ENCODE measurements around the gene MAP6D1.
A peak's percentile ranks its signal among the peaks of the same experiment; 100 is the strongest.

Gene MAP6D1

GRCh38 chr3:183825456-183826161, at the start of gene MAP6D1:
Gene MAP6D1 (minus strand): TSS chr3:183825577. CDS start chr3:183825547, 30 bp downstream.
- peak; percentile 86 for DNase-seq
- in situ Hi-C loops (cut with MboI; ENCODE audit: low pct_unique_long_range_greater_than_20kb, low sequenced_read_pairs): no loop called here

DNA sequence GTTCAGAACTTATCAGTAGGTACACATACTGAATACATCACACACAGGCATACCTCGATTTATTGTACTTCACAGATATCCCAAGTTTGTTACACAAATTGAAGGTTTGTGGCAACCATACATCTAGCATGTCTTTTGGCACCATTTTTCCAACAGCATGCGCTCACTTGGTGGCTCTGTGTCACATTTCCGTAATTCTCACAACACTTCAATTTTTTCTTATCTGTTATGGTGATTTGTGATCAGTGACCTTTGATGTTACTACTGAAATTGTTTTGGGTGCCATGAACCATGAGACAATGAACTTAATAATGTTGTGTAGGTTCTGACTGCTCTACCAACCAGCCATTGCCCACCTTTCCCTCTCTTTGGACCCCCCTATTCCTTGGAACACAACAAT, 48.5 kb upstream of the MAP6D1 start:
- in situ Hi-C loops (cut with MboI; ENCODE audit: low pct_unique_long_range_greater_than_20kb, low sequenced_read_pairs): no loop called here
- no peak for DNase-seq

GRCh38 chr3:183871541-183871940, 46.2 kb upstream of the MAP6D1 start:
- in situ Hi-C loops (cut with MboI; ENCODE audit: low pct_unique_long_range_greater_than_20kb, low sequenced_read_pairs): no loop called here
- no peak for DNase-seq

GRCh38 chr3:183870563-183870962, 45.2 kb upstream of the MAP6D1 start:
- no peak for DNase-seq
- in situ Hi-C loops (cut with MboI; ENCODE audit: low pct_unique_long_range_greater_than_20kb, low sequenced_read_pairs): no loop called here

GRCh38 chr3:183868796-183869195, 43.4 kb upstream of the MAP6D1 start:
- in situ Hi-C loops (cut with MboI; ENCODE audit: low pct_unique_long_range_greater_than_20kb, low sequenced_read_pairs): no loop called here
- peak; percentile 80 for DNase-seq

DNA sequence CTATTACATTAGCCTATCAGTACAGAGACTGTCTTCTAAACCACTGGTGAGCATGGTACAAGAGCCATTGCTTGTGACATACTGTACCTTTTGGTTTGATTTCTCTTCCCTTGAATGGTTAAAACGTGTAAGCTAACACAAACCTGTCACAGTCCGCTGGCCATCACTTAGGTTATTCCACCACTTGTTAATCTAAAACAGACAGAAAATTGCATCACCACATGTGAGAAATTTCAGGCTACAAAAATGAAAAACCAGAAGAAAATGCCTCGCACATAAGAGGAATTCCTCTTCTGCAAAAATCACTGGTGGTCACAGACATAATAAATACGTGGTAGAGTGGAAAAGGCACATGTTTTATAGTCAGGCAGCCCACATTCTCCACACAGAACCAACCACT, 37.2 kb upstream of the MAP6D1 start:
- no peak for DNase-seq
- in situ Hi-C loops (cut with MboI; ENCODE audit: low pct_unique_long_range_greater_than_20kb, low sequenced_read_pairs): no loop called here

- in situ Hi-C loops (cut with MboI; ENCODE audit: low pct_unique_long_range_greater_than_20kb, low sequenced_read_pairs): no loop called here
- DNase-seq: no peak
Measured at GRCh38 chr3:183857863-183858262, 32.5 kb upstream of the MAP6D1 start.

DNA sequence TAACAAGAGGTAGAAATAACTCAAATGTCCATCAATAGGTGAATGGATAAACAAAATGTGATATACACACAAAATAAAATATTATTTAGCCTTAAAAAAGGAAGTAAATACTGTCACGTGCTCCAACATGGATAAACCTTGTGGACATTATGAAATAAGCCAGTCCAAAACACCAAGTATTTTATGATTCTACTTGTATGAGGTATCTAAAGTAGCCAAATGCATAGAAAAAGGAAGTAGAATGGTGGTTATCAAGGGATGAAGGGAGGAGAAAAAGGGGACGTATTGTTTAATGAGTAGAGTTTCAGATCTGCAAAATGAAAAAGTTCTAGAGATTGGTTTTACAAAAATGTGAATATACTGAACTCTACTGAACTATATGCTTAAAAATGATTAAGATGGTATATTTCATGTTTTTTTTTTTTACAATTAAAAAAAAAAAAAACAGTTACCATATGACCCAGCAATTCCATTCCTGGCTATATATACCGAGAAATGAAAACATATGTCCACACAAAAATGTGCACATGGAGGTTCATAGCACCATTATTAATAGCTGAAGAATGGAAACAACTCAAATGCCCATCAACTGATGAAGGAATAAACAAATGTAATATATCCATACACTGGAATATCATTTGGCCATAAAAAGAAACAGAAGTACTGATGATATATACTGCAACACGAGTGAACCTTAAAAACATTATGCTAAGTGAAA, 29.1 kb upstream of the MAP6D1 start:
- no peak for DNase-seq
- in situ Hi-C loops (cut with MboI; ENCODE audit: low pct_unique_long_range_greater_than_20kb, low sequenced_read_pairs): no loop called here

GRCh38 chr3:183845608-183846288, 20.4 kb upstream of the MAP6D1 start:
- peak; percentile 60 for DNase-seq
- in situ Hi-C loops (cut with MboI; ENCODE audit: low pct_unique_long_range_greater_than_20kb, low sequenced_read_pairs): no loop called here

GRCh38 chr3:183845090-183845489, 19.7 kb upstream of the MAP6D1 start:
- in situ Hi-C loops (cut with MboI; ENCODE audit: low pct_unique_long_range_greater_than_20kb, low sequenced_read_pairs): no loop called here
- DNase-seq: no peak

DNA sequence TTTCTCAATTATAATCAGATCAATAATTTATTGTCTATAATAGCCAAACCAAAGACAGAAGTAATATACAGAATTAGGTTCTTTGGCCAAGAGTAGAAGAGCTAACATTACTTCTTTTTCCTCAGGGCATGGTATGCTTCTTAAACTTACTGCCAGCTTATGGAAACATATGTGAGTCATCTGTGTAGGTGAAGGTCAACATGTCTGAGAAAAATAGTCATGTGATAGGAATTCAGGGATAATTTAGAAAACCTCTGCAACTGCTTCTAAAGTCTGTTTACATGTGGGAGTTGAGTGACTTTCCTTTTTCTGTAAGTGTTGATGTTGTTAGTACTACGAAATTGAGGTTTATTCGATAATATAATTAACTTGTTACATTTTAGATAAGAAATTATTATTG, 19.2 kb upstream of the MAP6D1 start:
- no peak for DNase-seq
- in situ Hi-C loops (cut with MboI; ENCODE audit: low pct_unique_long_range_greater_than_20kb, low sequenced_read_pairs): no loop called here

- no peak for DNase-seq
- in situ Hi-C loops (cut with MboI; ENCODE audit: low pct_unique_long_range_greater_than_20kb, low sequenced_read_pairs): no loop called here
Measured at GRCh38 chr3:183839751-183840150, 14.4 kb upstream of the MAP6D1 start.

DNA sequence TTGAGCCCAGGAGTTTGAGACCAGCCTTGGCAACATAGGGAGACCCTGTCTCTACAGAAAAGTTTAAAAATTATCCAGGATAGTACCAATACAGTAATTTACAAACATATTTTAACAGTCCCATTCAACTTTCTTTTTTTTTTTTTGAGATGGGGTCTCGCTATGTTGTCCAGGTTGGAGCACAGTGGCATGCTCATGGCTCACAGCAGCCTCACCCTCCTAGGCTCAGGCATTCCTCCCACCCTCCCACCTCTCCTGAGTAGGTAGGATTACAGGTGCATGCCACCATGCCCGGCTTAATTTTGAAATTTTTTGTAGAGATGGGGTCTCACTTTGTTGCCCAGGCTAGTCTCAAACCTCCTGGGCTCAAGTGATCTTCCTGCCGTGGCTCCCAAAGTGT, 12.5 kb upstream of the MAP6D1 start:
- no peak for DNase-seq
- in situ Hi-C loops (cut with MboI; ENCODE audit: low pct_unique_long_range_greater_than_20kb, low sequenced_read_pairs): no loop called here

DNA sequence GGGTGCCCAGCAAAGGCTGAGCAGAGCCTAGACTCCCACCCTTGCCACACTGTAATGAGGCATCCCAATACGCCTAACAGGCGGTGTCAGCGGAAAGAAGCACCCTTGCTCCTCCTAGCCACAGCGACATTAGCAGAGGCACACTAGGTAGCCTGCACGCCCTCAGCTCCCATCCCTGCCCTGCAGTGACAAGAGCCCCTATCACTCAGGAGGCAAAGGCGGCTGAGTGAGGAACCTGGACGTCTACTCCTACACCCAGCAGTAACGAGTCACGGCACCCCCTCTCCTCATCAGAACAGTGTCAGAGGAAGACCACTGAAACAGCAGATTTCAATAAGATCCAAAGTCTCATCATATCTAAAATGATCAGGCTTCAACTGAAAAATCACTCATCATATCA, 12.0 kb upstream of the MAP6D1 start:
- no peak for DNase-seq
- in situ Hi-C loops (cut with MboI; ENCODE audit: low pct_unique_long_range_greater_than_20kb, low sequenced_read_pairs): no loop called here

DNA sequence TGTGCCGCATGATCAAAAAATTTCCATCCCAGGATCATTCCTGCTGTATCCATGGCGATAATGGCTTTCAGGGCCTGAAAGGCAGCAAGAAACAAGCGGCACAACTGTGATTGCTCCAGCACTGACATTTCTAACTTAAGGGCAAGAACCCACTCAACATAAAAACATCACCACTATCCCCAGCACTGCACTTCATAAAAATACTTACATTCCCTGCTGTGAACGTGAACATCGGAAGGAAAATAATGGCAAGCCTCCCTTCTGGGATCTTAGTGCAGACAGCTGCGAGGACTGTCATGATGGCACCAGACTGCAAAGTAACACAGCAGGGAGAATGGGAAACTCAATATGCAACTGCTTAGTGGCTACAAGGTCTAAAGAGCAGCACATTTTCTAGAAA, 8.1 kb upstream of the MAP6D1 start:
- DNase-seq: no peak
- in situ Hi-C loops (cut with MboI; ENCODE audit: low pct_unique_long_range_greater_than_20kb, low sequenced_read_pairs): no loop called here

DNA sequence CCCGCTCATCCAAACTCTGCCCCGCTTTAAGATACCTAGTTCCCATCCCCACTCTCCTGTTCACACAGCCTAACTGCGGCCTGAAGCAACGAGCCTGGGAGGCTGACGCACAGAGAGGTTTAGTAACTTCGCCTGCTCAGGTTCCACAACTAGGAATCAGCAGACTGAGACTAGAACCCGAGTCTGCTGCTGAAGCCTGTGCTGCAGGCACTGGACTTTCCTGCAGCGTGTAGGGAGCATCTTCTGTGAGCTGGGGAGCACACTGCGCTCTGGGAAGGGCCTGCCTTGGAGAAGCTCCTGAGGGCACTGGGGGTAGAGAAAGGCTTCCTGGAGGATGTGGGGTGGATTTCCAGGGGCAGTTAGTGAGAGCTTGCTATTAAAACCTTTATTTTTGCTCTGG, 4.8 kb upstream of the MAP6D1 start:
- in situ Hi-C loops (cut with MboI; ENCODE audit: low pct_unique_long_range_greater_than_20kb, low sequenced_read_pairs): no loop called here
- no peak for DNase-seq

GRCh38 chr3:183829466-183829865, 4.1 kb upstream of the MAP6D1 start:
- DNase-seq: no peak
- in situ Hi-C loops (cut with MboI; ENCODE audit: low pct_unique_long_range_greater_than_20kb, low sequenced_read_pairs): no loop called here

DNA sequence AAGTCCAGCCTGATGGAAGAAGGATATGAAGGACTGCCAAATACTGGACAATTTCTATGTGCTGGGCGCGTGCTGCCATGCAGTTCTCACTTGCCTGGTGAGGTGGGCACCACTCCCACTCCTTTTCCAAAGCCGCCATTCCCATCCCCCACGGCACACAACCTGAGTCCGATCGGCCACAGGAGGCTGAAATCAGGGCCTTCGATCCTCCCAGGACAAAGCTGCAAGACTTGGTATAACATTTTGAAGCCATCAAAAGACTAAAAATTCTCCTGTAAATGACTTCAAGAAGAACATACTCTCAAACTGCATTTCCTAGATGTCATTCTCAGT, 3.1 kb upstream of the MAP6D1 start:
- DNase-seq: no peak
- in situ Hi-C loops (cut with MboI; ENCODE audit: low pct_unique_long_range_greater_than_20kb, low sequenced_read_pairs): no loop called here

DNA sequence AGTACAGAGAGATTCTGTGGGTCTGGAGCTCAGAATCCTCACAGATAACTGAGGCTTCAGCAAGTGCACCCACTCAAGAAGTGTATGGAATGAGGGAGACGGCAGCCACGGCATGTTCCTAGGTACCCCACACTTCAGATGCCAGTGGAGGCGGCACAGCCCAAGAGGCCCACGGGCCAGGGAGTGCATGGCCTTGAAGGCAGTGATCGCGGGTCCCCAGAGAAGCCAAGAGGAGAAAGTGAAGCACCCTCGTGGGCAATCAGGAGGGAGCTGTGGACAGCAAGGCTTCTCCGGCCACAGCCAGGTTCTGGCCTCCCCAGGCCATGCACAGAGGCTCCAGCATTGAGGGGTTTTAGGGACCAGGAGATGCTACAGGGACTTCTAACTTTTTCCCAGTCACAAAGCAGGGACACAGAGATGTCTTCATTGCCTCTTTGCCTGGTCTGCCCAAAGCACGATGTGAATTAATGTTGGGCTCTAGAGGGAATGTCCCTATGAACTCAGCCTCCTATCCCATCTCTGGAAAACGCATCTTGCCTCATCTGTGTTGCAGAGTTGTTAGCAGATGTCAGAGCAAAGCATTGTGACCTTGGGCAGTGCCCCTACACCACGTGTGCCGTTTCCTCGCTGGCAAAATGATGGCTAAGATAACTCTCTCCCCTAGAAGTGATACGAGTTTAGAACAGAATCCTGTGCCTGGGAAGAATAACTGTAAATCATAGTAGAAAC, 2.6 kb upstream of the MAP6D1 start:
- no peak for DNase-seq
- in situ Hi-C loops (cut with MboI; ENCODE audit: low pct_unique_long_range_greater_than_20kb, low sequenced_read_pairs): no loop called here

Measured in KBM-7 (cell line).